Measurements from ENCODE around the gene MSL3B.

Gene MSL3B

GRCh38 chr2:233833345-233833744 lies 34.8 kb downstream of the MSL3B start:
- DNase-seq = peak; percentile 21

- peak; percentile 25 for DNase-seq
These were observed 35.3 kb downstream of the MSL3B start for GRCh38 chr2:233832869-233833311.

GRCh38 chr2:233832414-233832813 lies 35.8 kb downstream of the MSL3B start:
- DNase-seq = peak; percentile 17

- DNase-seq = no peak
These were observed 36.3 kb downstream of the MSL3B start for GRCh38 chr2:233831861-233832260.

- no peak for DNase-seq
These were observed 37.0 kb downstream of the MSL3B start for GRCh38 chr2:233831011-233831721.

GRCh38 chr2:233830111-233830802 lies 37.9 kb downstream of the MSL3B start:
- no peak for DNase-seq

GRCh38 chr2:233829193-233830110 lies 38.7 kb downstream of the MSL3B start:
- no peak for DNase-seq

- no peak for DNase-seq
These were observed 39.5 kb downstream of the MSL3B start for GRCh38 chr2:233828546-233829192.

- DNase-seq = no peak
These were observed 43.8 kb downstream of the MSL3B start for GRCh38 chr2:233824373-233824772.

- no peak for DNase-seq
These were observed 44.5 kb downstream of the MSL3B start for GRCh38 chr2:233823731-233824121.

- no peak for DNase-seq
These were observed 45.1 kb downstream of the MSL3B start for GRCh38 chr2:233822781-233823730.

- DNase-seq = no peak
These were observed 46.0 kb downstream of the MSL3B start for GRCh38 chr2:233822101-233822771.

GRCh38 chr2:233821709-233822100 lies 46.5 kb downstream of the MSL3B start:
- no peak for DNase-seq

GRCh38 chr2:233821196-233821595 lies 47.0 kb downstream of the MSL3B start:
- no peak for DNase-seq

GRCh38 chr2:233820774-233821105 lies 47.4 kb downstream of the MSL3B start:
- DNase-seq = no peak

- no peak for DNase-seq
These were observed 48.1 kb downstream of the MSL3B start for GRCh38 chr2:233819884-233820773.

- no peak for DNase-seq
These were observed 49.3 kb downstream of the MSL3B start for GRCh38 chr2:233818639-233819621.
